ENCODE results near the gene CTAG1B.
"Not testable (repeated sequence)": the region's sequence is repeated elsewhere in the genome, so short reads cannot be mapped to it uniquely, and the experiment has no call there.

CTAG1B gene

GRCh38 chrX:154630949-154631348, 11.9 kb upstream of the CTAG1B start:
- not testable (repeated sequence) for H3K27ac ChIP-seq, H3K4me3 ChIP-seq

- not testable (repeated sequence) for H3K4me3 ChIP-seq, H3K27ac ChIP-seq
These were observed 9.9 kb upstream of the CTAG1B start for GRCh38 chrX:154628960-154629359.

GRCh38 chrX:154620767-154621414, 1.8 kb upstream of the CTAG1B start:
- H3K4me3 ChIP-seq, H3K27ac ChIP-seq: not testable (repeated sequence)

- H3K27ac ChIP-seq, H3K4me3 ChIP-seq: not testable (repeated sequence)
These were observed 5.5 kb downstream of the CTAG1B start for GRCh38 chrX:154613586-154613985.

- not testable (repeated sequence) for H3K4me3 ChIP-seq, H3K27ac ChIP-seq
These were observed 7.9 kb downstream of the CTAG1B start for GRCh38 chrX:154611146-154611545.

GRCh38 chrX:154608823-154609222, 10.3 kb downstream of the CTAG1B start:
- H3K4me3 ChIP-seq, H3K27ac ChIP-seq: not testable (repeated sequence)

- H3K27ac ChIP-seq, H3K4me3 ChIP-seq: not testable (repeated sequence)
These were observed 11.1 kb downstream of the CTAG1B start for GRCh38 chrX:154607976-154608375.

- H3K27ac ChIP-seq, result no peak overlapping the region
These were observed 11.7 kb downstream of the CTAG1B start for GRCh38 chrX:154607370-154607769.

GRCh38 chrX:154605566-154605965, 13.5 kb downstream of the CTAG1B start:
- H3K27ac ChIP-seq, result no peak overlapping the region
- no peak overlapping the region for H3K4me3 ChIP-seq

More at GRCh38 chrX:154607370-154607769, 11.7 kb downstream of the CTAG1B start:
- H3K4me3 ChIP-seq, result no peak overlapping the region

GRCh38 chrX:154603438-154604430, 15.3 kb downstream of the CTAG1B start:
- no peak overlapping the region for H3K27ac ChIP-seq
- no peak overlapping the region for H3K4me3 ChIP-seq

GRCh38 chrX:154602766-154603437, 16.2 kb downstream of the CTAG1B start:
- Histone ChIP-seq H3K27ac (no peak overlapping the region), H3K4me3 (no peak overlapping the region)

GRCh38 chrX:154602226-154602625, 16.9 kb downstream of the CTAG1B start:
- H3K27ac ChIP-seq, result no peak overlapping the region
- H3K4me3 ChIP-seq, result no peak overlapping the region

GRCh38 chrX:154600759-154601374, 18.2 kb downstream of the CTAG1B start:
- H3K27ac ChIP-seq, result no peak overlapping the region
- no peak overlapping the region for H3K4me3 ChIP-seq

- Histone ChIP-seq H3K27ac (no peak overlapping the region), H3K4me3 (no peak overlapping the region)
These were observed 19.6 kb downstream of the CTAG1B start for GRCh38 chrX:154599531-154599930.

GRCh38 chrX:154598656-154599055, 20.4 kb downstream of the CTAG1B start:
- Histone ChIP-seq H3K27ac (no peak overlapping the region), H3K4me3 (no peak overlapping the region)

- no peak overlapping the region for H3K27ac ChIP-seq
- H3K4me3 ChIP-seq, result no peak overlapping the region
These were observed 21.9 kb downstream of the CTAG1B start for GRCh38 chrX:154597221-154597620.

- no peak overlapping the region for H3K4me3 ChIP-seq
- H3K27ac ChIP-seq, result no peak overlapping the region
These were observed 22.7 kb downstream of the CTAG1B start for GRCh38 chrX:154596290-154596929.

GRCh38 chrX:154595559-154596249, 23.4 kb downstream of the CTAG1B start:
- Histone ChIP-seq H3K27ac (no peak overlapping the region), H3K4me3 (no peak overlapping the region)

- H3K27ac ChIP-seq, result no peak overlapping the region
- no peak overlapping the region for H3K4me3 ChIP-seq
These were observed 24.6 kb downstream of the CTAG1B start for GRCh38 chrX:154594491-154594890.

Data from skin epidermis (tissue), 12 donors.